ENCODE data around the gene CORO2B. TPM values are rescaled to one million over a fixed set of nuclear protein-coding genes. Genes with fewer than 3 reads are reported as not detected.

CORO2B gene
- total RNA-seq, 1 experiment from 2014 or later, result 0.14 TPM

- TF ChIP-seq CTCF (IDR thresholded peaks at IDR 0.05; ENCODE audit: unreplicated experiment), result no peak
- no TSS peak for BruUV-seq (replicated peaks)
- no peaks in the 10 kb centered on the region for H3K4me1 Mint-ChIP-seq (ENCODE audit: low read depth, unreplicated experiment)
- H3K27ac Mint-ChIP-seq (ENCODE audit: unreplicated experiment), result no peak overlapping the region
- DNase-seq, result no peak
- intact Hi-C loops (cut with micrococcal nuclease; ENCODE audit: unreplicated experiment), result no loop called here
- CTCF ChIA-PET, result no interaction called here
- H3K4me3 Mint-ChIP-seq (ENCODE audit: low read depth, unreplicated experiment), result no peak overlapping the region
- H3K27me3 Mint-ChIP-seq (ENCODE audit: unreplicated experiment), result peaks cover 18% of the 10 kb centered on the region
- peaks cover 4% of the 10 kb centered on the region for H3K9me3 Mint-ChIP-seq (ENCODE audit: low read depth, unreplicated experiment)
- peaks cover 34% of the 10 kb centered on the region for H3K36me3 Mint-ChIP-seq (ENCODE audit: insufficient read depth, unreplicated experiment)
These were observed 196.4 kb downstream of the CORO2B start for GRCh38 chr15:68775236-68775577.

- intact Hi-C loops (cut with micrococcal nuclease; ENCODE audit: unreplicated experiment), result no loop called here
- Mint-ChIP-seq H3K27me3 (ENCODE audit: unreplicated experiment) (peaks cover 18% of the 10 kb centered on the region), H3K9me3 (ENCODE audit: low read depth, unreplicated experiment) (peaks cover 4% of the 10 kb centered on the region), H3K4me1 (ENCODE audit: low read depth, unreplicated experiment) (no peaks in the 10 kb centered on the region), H3K27ac (ENCODE audit: unreplicated experiment) (no peak overlapping the region), H3K4me3 (ENCODE audit: low read depth, unreplicated experiment) (no peak overlapping the region), H3K36me3 (ENCODE audit: insufficient read depth, unreplicated experiment) (peaks cover 38% of the 10 kb centered on the region)
- CTCF ChIA-PET, result no interaction called here
- TF ChIP-seq CTCF (IDR thresholded peaks at IDR 0.05; ENCODE audit: unreplicated experiment), result no peak
- BruUV-seq (replicated peaks), result no TSS peak
- DNase-seq, result no peak
These were observed 197.1 kb downstream of the CORO2B start for GRCh38 chr15:68775671-68776476.

GRCh38 chr15:68776477-68777270, 197.9 kb downstream of the CORO2B start:
- DNase-seq, result no peak
- CTCF ChIA-PET, result no interaction called here
- intact Hi-C loops (cut with micrococcal nuclease; ENCODE audit: unreplicated experiment), result no loop called here
- Mint-ChIP-seq H3K36me3 (ENCODE audit: insufficient read depth, unreplicated experiment) (peaks cover 39% of the 10 kb centered on the region), H3K27me3 (ENCODE audit: unreplicated experiment) (peaks cover 12% of the 10 kb centered on the region), H3K27ac (ENCODE audit: unreplicated experiment) (peak overlapping the region; percentile 0), H3K4me1 (ENCODE audit: low read depth, unreplicated experiment) (no peaks in the 10 kb centered on the region), H3K9me3 (ENCODE audit: low read depth, unreplicated experiment) (peaks cover 4% of the 10 kb centered on the region), H3K4me3 (ENCODE audit: low read depth, unreplicated experiment) (no peak overlapping the region)
- no TSS peak for BruUV-seq (replicated peaks)
- TF ChIP-seq CTCF (IDR thresholded peaks at IDR 0.05; ENCODE audit: unreplicated experiment), result no peak

Other genes starting within 250 kb of the CORO2B start
- gene ITGA11, start 146.8 kb upstream of the CORO2B start, total RNA-seq (2022), result not detected in 2 replicates
- 250 and 267 TPM in 2 replicates for gene ANP32A, start 241.9 kb downstream of the CORO2B start, total RNA-seq (2022)

Measured in Calu3 (cell line).